RWPE2 (cell line): ENCODE measurements around the gene ARSA.

Experiments
- ATAC-seq: fragments of 200-7000 bp; cut with Tn5 transposase; 3 replicates; pipeline ENCODE4 v1.9.1; 2021; ENCODE audit warnings: low read depth
- DNase-seq: peaks from one replicate; pipeline ENCODE4 v3.0.0-alpha.2; 2020; ENCODE audit warnings: low spot score
- H3K27ac ChIP-seq: fragments of 450-650 bp; 2 replicates; pipeline ENCODE4 v1.5.1; 2017; ENCODE audit warnings: mild to moderate bottlenecking; ENCODE audit not compliant: poor library complexity, severe bottlenecking
- H3K27me3 ChIP-seq: fragments of 250-450 bp; sonication (Bioruptor Pico); 2 replicates; pipeline ENCODE4 v1.5.1; 2021; ENCODE audit warnings: mild to moderate bottlenecking, moderate library complexity; ENCODE audit not compliant: insufficient read depth, poor library complexity, severe bottlenecking
- H3K36me3 ChIP-seq: fragments of 250-450 bp; sonication (Bioruptor Pico); 2 replicates; pipeline ENCODE4 v1.5.1; 2020; ENCODE audit warnings: low read depth, mild to moderate bottlenecking, moderate library complexity
- H3K4me1 ChIP-seq: fragments of 250-450 bp; sonication (Bioruptor Pico); 2 replicates; pipeline ENCODE4 v1.5.1; 2021; ENCODE audit warnings: mild to moderate bottlenecking, moderate library complexity; ENCODE audit not compliant: insufficient read depth, poor library complexity, severe bottlenecking
- H3K4me3 ChIP-seq: fragments of 250-450 bp; sonication (Bioruptor Pico); 2 replicates; pipeline ENCODE4 v1.5.1; 2021; ENCODE audit warnings: mild to moderate bottlenecking, moderate library complexity; ENCODE audit not compliant: severe bottlenecking
- H3K9me3 ChIP-seq: fragments of 250-450 bp; sonication (Bioruptor Pico); 2 replicates; pipeline ENCODE4 v1.5.1; 2021; ENCODE audit warnings: mild to moderate bottlenecking, moderate library complexity; ENCODE audit not compliant: severe bottlenecking
- CTCF ChIP-seq: fragments of 450-650 bp; IDR thresholded peaks from one replicate; pipeline ENCODE4 v1.5.1; 2017; ENCODE audit warnings: mild to moderate bottlenecking, moderate library complexity; ENCODE audit not compliant: poor library complexity, severe bottlenecking

Gene ARSA

GRCh38 chr22:50597097-50597496 lies 30.9 kb downstream of the ARSA start:
- ATAC-seq (no peak), DNase-seq (no peak)
- peaks cover 15% of the 10 kb centered on the region for H3K27me3 ChIP-seq
- H3K36me3 ChIP-seq = no peaks in the 10 kb centered on the region; the same call in 1 of the 2 replicates
- H3K27ac ChIP-seq = no peak overlapping the region
- no peak for TF ChIP-seq CTCF
- H3K4me1 ChIP-seq = no peaks in the 10 kb centered on the region
- H3K4me3 ChIP-seq = no peak overlapping the region
- no peaks in the 10 kb centered on the region for H3K9me3 ChIP-seq

DNA sequence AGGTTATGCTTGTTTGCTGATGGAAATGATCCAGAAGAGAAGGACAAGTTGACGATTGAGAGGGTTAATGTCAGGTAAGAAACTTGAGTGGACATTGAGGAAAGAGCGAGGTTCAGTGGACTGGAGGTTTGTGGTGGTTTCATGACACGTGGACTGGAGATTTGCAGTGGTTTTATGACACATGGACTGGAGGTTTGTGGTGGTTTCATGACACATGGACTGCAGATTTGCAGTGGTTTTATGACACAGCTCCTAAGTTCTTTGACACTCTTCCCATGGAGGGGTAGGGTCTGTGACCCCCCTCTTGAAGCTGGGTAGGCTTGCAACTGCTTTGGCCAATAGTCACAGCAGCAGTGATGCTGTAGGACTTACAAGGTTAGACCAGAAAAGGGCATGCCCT lies 32.8 kb downstream of the ARSA start:
- H3K4me1 ChIP-seq = no peaks in the 10 kb centered on the region
- TF ChIP-seq CTCF = no peak
- peaks cover 7% of the 10 kb centered on the region for H3K27me3 ChIP-seq
- no peaks in the 10 kb centered on the region; the same call in 1 of the 2 replicates for H3K36me3 ChIP-seq
- DNase-seq = no peak
- no peak overlapping the region for H3K4me3 ChIP-seq
- ATAC-seq = no peak
- no peak overlapping the region for H3K27ac ChIP-seq
- no peaks in the 10 kb centered on the region for H3K9me3 ChIP-seq

- no peak overlapping the region for H3K4me3 ChIP-seq
- H3K27ac ChIP-seq = no peak overlapping the region
- DNase-seq (no peak), ATAC-seq (no peak)
- H3K9me3 ChIP-seq = no peaks in the 10 kb centered on the region
- H3K4me1 ChIP-seq = peaks cover 4% of the 10 kb centered on the region
- no peaks in the 10 kb centered on the region for H3K27me3 ChIP-seq
- no peak for TF ChIP-seq CTCF
- H3K36me3 ChIP-seq = no peaks in the 10 kb centered on the region; the same call in 1 of the 2 replicates
These were observed 40.5 kb downstream of the ARSA start for GRCh38 chr22:50587407-50587806.

- peaks cover under 1% of the 10 kb centered on the region for H3K36me3 ChIP-seq
- H3K27ac ChIP-seq = no peak overlapping the region
- no peak for DNase-seq
- no peaks in the 10 kb centered on the region for H3K9me3 ChIP-seq
- no peak for ATAC-seq
- no peak for TF ChIP-seq CTCF
- H3K4me1 ChIP-seq = peaks cover 4% of the 10 kb centered on the region
- no peaks in the 10 kb centered on the region for H3K27me3 ChIP-seq
- H3K4me3 ChIP-seq = no peak overlapping the region
These were observed 41.5 kb downstream of the ARSA start for GRCh38 chr22:50586416-50586815.

- Histone ChIP-seq H3K27me3 (no peaks in the 10 kb centered on the region), H3K4me1 (peaks cover 4% of the 10 kb centered on the region), H3K27ac (no peak overlapping the region), H3K4me3 (no peak overlapping the region), H3K9me3 (no peaks in the 10 kb centered on the region), H3K36me3 (peaks cover 7% of the 10 kb centered on the region)
- no peak for TF ChIP-seq CTCF
- no peak for ATAC-seq
- DNase-seq = no peak
These were observed 42.2 kb downstream of the ARSA start for GRCh38 chr22:50585781-50586180.
